ENCODE data around the gene PTPRM. TPM values are rescaled to one million over a fixed set of nuclear protein-coding genes. Genes with fewer than 3 reads are reported as not detected.

The PTPRM gene
- polyA plus RNA-seq, 1 of the 3 experiments (the other 2 are of a cell fraction) = 16.0 TPM

DNA sequence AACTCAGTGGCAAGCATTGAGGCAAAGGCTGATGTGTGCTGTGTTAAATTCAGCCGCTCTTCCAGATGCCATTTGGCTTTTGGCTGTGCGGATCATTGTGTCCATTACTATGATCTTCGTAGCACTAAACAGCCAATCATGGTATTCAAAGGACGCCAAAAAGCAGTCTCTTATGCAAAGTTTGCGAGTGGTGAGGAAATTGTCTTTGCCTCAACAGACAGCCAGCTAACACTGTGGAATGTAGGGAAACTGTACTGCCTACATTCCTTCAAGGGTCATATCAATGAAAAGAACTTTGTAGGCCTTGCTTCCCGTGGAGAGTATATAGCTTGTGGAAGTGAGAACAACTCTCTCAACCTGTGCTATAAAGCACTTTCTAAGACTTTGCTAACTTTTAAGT, 846.6 kb downstream of the PTPRM start:
- no peak overlapping the region for H3K4me2 ChIP-seq
- POLR2A ChIA-PET = no interaction called here
- H4K20me1 ChIP-seq (ENCODE audit: insufficient read depth) = no peaks in the 10 kb centered on the region
- TF ChIP-seq RAD21 (IDR thresholded peaks at IDR 0.05; ENCODE audit: low read length) (no peak), CHD2 (IDR thresholded peaks at IDR 0.05; ENCODE audit: low read length, partially characterized antibody) (no peak), JUND (IDR thresholded peaks at IDR 0.05) (no peak), SIN3A (IDR thresholded peaks at IDR 0.05; ENCODE audit: borderline replicate concordance, low read depth, low read length) (no peak), FOSL2 (IDR thresholded peaks at IDR 0.05; ENCODE audit: borderline replicate concordance, low read depth) (no peak), RXRA (IDR thresholded peaks at IDR 0.05; ENCODE audit: borderline replicate concordance, low read depth) (no peak), NFIC (IDR thresholded peaks at IDR 0.05; ENCODE audit: borderline replicate concordance) (no peak), USF1 (IDR thresholded peaks at IDR 0.05; ENCODE audit: borderline replicate concordance, low read depth) (no peak), SMC3 (IDR thresholded peaks at IDR 0.05; ENCODE audit: low read depth, low read length) (no peak)
- H3K27ac ChIP-seq (ENCODE audit: low read depth in 2 of 2, low read length in 1 of 2) = no peak overlapping the region
- no peaks in the 10 kb centered on the region for H3F3A ChIP-seq (replicated peaks; ENCODE audit: insufficient read depth)
- no peaks in the 10 kb centered on the region for H3K27me3 ChIP-seq (ENCODE audit: insufficient read depth)
- H3K9me2 ChIP-seq = no peaks in the 10 kb centered on the region
- H3K9ac ChIP-seq = no peak overlapping the region
- CTCF ChIA-PET = no interaction called here
- no peak overlapping the region for H2AFZ ChIP-seq (ENCODE audit: low read depth)
- H3K9me3 ChIP-seq = peaks cover 4% of the 10 kb centered on the region; the same call in 1 of the 2 replicates
- H3K4me3 ChIP-seq (ENCODE audit: low read depth in 2 of 2, low read length in 1 of 2) = no peak overlapping the region
- whole genome bisulfite sequencing (ENCODE audit: low lambda C conversion rate) = 38% methylated on average over 6 of the region's 6 CpGs
- no peak for DNase-seq
- H3K36me3 ChIP-seq (replicated peaks in 1 of 2; ENCODE audit: control insufficient read depth in 1 of 2, insufficient read depth in 2 of 2, low read length in 1 of 2) = no peaks in the 10 kb centered on the region
- no peaks in the 10 kb centered on the region for H3K4me1 ChIP-seq (ENCODE audit: control insufficient read depth in 1 of 2, insufficient read depth in 2 of 2, low read depth in 1 of 2, low read length in 1 of 2)
- no peaks in the 10 kb centered on the region for H3K79me2 ChIP-seq (ENCODE audit: insufficient read depth)

- no peaks in the 10 kb centered on the region for H3K79me2 ChIP-seq (ENCODE audit: insufficient read depth)
- no peak overlapping the region for H3K9ac ChIP-seq
- H3K27me3 ChIP-seq (ENCODE audit: insufficient read depth) = no peaks in the 10 kb centered on the region
- no peaks in the 10 kb centered on the region for H3K9me2 ChIP-seq
- no peak for DNase-seq
- no peak overlapping the region for H2AFZ ChIP-seq (ENCODE audit: low read depth)
- no peaks in the 10 kb centered on the region for H3F3A ChIP-seq (replicated peaks; ENCODE audit: insufficient read depth)
- peaks cover 4% of the 10 kb centered on the region; the same call in 1 of the 2 replicates for H3K9me3 ChIP-seq
- H3K4me2 ChIP-seq = no peak overlapping the region
- no peaks in the 10 kb centered on the region for H3K36me3 ChIP-seq (replicated peaks in 1 of 2; ENCODE audit: control insufficient read depth in 1 of 2, insufficient read depth in 2 of 2, low read length in 1 of 2)
- no peaks in the 10 kb centered on the region for H3K4me1 ChIP-seq (ENCODE audit: control insufficient read depth in 1 of 2, insufficient read depth in 2 of 2, low read depth in 1 of 2, low read length in 1 of 2)
- no peak overlapping the region for H3K4me3 ChIP-seq (ENCODE audit: low read depth in 2 of 2, low read length in 1 of 2)
- WGBS (ENCODE audit: low lambda C conversion rate) = 33% methylated on average over 15 of the region's 15 CpGs
- ChIA-PET CTCF (interaction anchor here (0.7 to 1.4 kb wide), 2 partner anchors 10 to 912 kb away, joined by 3 to 4 read pairs; no protein-coding TSS in a partner anchor), POLR2A (no interaction called here)
- TF ChIP-seq MAX (IDR thresholded peaks at IDR 0.05; ENCODE audit: low read depth) = no peak
- TF ChIP-seq RFX5 (IDR thresholded peaks at IDR 0.05; ENCODE audit: low read length) = no peak
- TF ChIP-seq SMC3 (IDR thresholded peaks at IDR 0.05; ENCODE audit: low read depth, low read length) = no peak
- TF ChIP-seq GABPA (IDR thresholded peaks at IDR 0.05; ENCODE audit: low read depth) = no peak
- TF ChIP-seq POLR2AphosphoS5 (IDR thresholded peaks at IDR 0.05; ENCODE audit: low read depth, low read length) = no peak
- no peak overlapping the region for H3K27ac ChIP-seq (ENCODE audit: low read depth in 2 of 2, low read length in 1 of 2)
- H4K20me1 ChIP-seq (ENCODE audit: insufficient read depth) = no peaks in the 10 kb centered on the region
These were observed 849.3 kb downstream of the PTPRM start for GRCh38 chr18:8416212-8417019.
